ENCODE results near the gene KCNK1.

The KCNK1 gene

GRCh38 chr1:233714631-233715217, 100.8 kb downstream of the KCNK1 start:
- Histone ChIP-seq H3K27me3 (ENCODE audit: insufficient read depth, low read length, poor library complexity) (no peaks in the 10 kb centered on the region), H3K4me2 (ENCODE audit: insufficient read depth, low read length) (no peak overlapping the region), H3K27ac (ENCODE audit: low read length) (no peak overlapping the region), H3K9me3 (ENCODE audit: insufficient read depth, low read length, severe bottlenecking) (no peaks in the 10 kb centered on the region), H3K9ac (ENCODE audit: low read depth, low read length) (no peak overlapping the region), H3K79me2 (ENCODE audit: insufficient read depth, low read length) (no peaks in the 10 kb centered on the region), H3K4me3 (ENCODE audit: low read depth in 1 of 2, low read length in 2 of 2) (no peak overlapping the region), H4K20me1 (ENCODE audit: insufficient read depth, low read length) (no peaks in the 10 kb centered on the region), H3K4me1 (ENCODE audit: insufficient read depth, low read length) (no peaks in the 10 kb centered on the region), H3K36me3 (ENCODE audit: insufficient read depth, low read length) (no peaks in the 10 kb centered on the region), H2AFZ (ENCODE audit: low read depth, low read length) (no peak overlapping the region)
- ATAC-seq (ENCODE audit: insufficient read depth, low read depth): no peak
- TF ChIP-seq, protein P1, sequence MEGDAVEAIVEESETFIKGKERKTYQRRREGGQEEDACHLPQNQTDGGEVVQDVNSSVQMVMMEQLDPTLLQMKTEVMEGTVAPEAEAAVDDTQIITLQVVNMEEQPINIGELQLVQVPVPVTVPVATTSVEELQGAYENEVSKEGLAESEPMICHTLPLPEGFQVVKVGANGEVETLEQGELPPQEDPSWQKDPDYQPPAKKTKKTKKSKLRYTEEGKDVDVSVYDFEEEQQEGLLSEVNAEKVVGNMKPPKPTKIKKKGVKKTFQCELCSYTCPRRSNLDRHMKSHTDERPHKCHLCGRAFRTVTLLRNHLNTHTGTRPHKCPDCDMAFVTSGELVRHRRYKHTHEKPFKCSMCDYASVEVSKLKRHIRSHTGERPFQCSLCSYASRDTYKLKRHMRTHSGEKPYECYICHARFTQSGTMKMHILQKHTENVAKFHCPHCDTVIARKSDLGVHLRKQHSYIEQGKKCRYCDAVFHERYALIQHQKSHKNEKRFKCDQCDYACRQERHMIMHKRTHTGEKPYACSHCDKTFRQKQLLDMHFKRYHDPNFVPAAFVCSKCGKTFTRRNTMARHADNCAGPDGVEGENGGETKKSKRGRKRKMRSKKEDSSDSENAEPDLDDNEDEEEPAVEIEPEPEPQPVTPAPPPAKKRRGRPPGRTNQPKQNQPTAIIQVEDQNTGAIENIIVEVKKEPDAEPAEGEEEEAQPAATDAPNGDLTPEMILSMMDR (IDR thresholded peaks at IDR 0.05; ENCODE audit: borderline replicate concordance, extremely low read depth, low read length, poor library complexity, severe bottlenecking): no peak
- TF ChIP-seq EZH2 (IDR thresholded peaks at IDR 0.05; ENCODE audit: borderline replicate concordance, low read depth, low read length, severe bottlenecking): no peak
- DNase-seq: no peak

DNA sequence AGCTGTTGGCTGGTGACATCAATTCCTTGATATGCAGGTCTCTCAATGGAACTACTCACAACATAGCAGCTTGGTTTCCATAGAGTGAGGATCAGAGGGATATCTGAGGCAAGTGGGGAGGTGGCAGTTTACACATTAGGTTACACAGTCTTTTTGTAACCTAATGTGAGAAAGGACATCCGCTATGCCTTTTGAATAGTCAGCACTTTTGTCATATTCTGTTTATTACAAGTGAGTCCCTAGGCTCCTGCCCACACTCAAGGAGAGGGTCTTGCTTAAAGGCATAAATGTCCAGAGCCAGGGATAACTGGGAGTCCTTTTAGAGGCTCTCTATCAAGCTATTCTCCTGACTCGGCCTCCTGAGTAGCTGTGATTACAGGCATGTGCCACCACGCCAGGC, 104.2 kb downstream of the KCNK1 start:
- DNase-seq (no peak), ATAC-seq (ENCODE audit: insufficient read depth, low read depth) (no peak)
- Histone ChIP-seq H3K36me3 (ENCODE audit: insufficient read depth, low read length) (no peaks in the 10 kb centered on the region), H3K4me3 (ENCODE audit: low read depth in 1 of 2, low read length in 2 of 2) (no peak overlapping the region), H3K9ac (ENCODE audit: low read depth, low read length) (no peak overlapping the region), H3K9me3 (ENCODE audit: insufficient read depth, low read length, severe bottlenecking) (no peaks in the 10 kb centered on the region), H3K27me3 (ENCODE audit: insufficient read depth, low read length, poor library complexity) (no peaks in the 10 kb centered on the region), H3K79me2 (ENCODE audit: insufficient read depth, low read length) (no peaks in the 10 kb centered on the region), H3K4me1 (ENCODE audit: insufficient read depth, low read length) (no peaks in the 10 kb centered on the region), H3K4me2 (ENCODE audit: insufficient read depth, low read length) (no peak overlapping the region), H2AFZ (ENCODE audit: low read depth, low read length) (no peak overlapping the region), H3K27ac (ENCODE audit: low read length) (no peak overlapping the region), H4K20me1 (ENCODE audit: insufficient read depth, low read length) (no peaks in the 10 kb centered on the region)
- TF ChIP-seq, protein P1 (IDR thresholded peaks at IDR 0.05; ENCODE audit: borderline replicate concordance, extremely low read depth, low read length, poor library complexity, severe bottlenecking): no peak
- no peak for TF ChIP-seq EZH2 (IDR thresholded peaks at IDR 0.05; ENCODE audit: borderline replicate concordance, low read depth, low read length, severe bottlenecking)

GRCh38 chr1:233719655-233720341, 105.9 kb downstream of the KCNK1 start:
- no peak overlapping the region for H3K9ac ChIP-seq (ENCODE audit: low read depth, low read length)
- no peaks in the 10 kb centered on the region for H3K27me3 ChIP-seq (ENCODE audit: insufficient read depth, low read length, poor library complexity)
- H3K4me1 ChIP-seq (ENCODE audit: insufficient read depth, low read length): no peaks in the 10 kb centered on the region
- no peak overlapping the region for H3K27ac ChIP-seq (ENCODE audit: low read length)
- TF ChIP-seq EZH2 (IDR thresholded peaks at IDR 0.05; ENCODE audit: borderline replicate concordance, low read depth, low read length, severe bottlenecking): no peak
- TF ChIP-seq, protein P1 (IDR thresholded peaks at IDR 0.05; ENCODE audit: borderline replicate concordance, extremely low read depth, low read length, poor library complexity, severe bottlenecking): no peak
- H3K4me3 ChIP-seq (ENCODE audit: low read depth in 1 of 2, low read length in 2 of 2): no peak overlapping the region
- DNase-seq (no peak), ATAC-seq (ENCODE audit: insufficient read depth, low read depth) (no peak)
- no peaks in the 10 kb centered on the region for H3K36me3 ChIP-seq (ENCODE audit: insufficient read depth, low read length)
- H4K20me1 ChIP-seq (ENCODE audit: insufficient read depth, low read length): no peaks in the 10 kb centered on the region
- H3K4me2 ChIP-seq (ENCODE audit: insufficient read depth, low read length): no peak overlapping the region
- no peaks in the 10 kb centered on the region for H3K9me3 ChIP-seq (ENCODE audit: insufficient read depth, low read length, severe bottlenecking)
- H3K79me2 ChIP-seq (ENCODE audit: insufficient read depth, low read length): no peaks in the 10 kb centered on the region
- no peak overlapping the region for H2AFZ ChIP-seq (ENCODE audit: low read depth, low read length)

All from DND-41 (cell line).